Mesendoderm (in vitro differentiated cells): ENCODE measurements around the gene STIMATE.

Experiments used
- DNase-seq: peaks from one replicate; pipeline ENCODE4 v3.0.0; 2013
- H2AK5ac ChIP-seq: 2 replicates; pipeline ENCODE4 v1.6.1; 2013; ENCODE audit warnings: low read length, inconsistent platforms
- H2BK120ac ChIP-seq: 2 replicates; pipeline ENCODE4 v1.6.1; 2013; ENCODE audit warnings: low read depth, mild to moderate bottlenecking, low read length, moderate library complexity, mixed read lengths
- H2BK15ac ChIP-seq: replicated peaks from 2 replicates; pipeline ENCODE4 v1.6.1; 2013; ENCODE audit warnings: low read depth, mild to moderate bottlenecking, moderate library complexity
- H2BK5ac ChIP-seq: 2 replicates; pipeline ENCODE4 v1.6.1; 2013; ENCODE audit warnings: low read length, inconsistent platforms
- H3K18ac ChIP-seq: 2 replicates; pipeline ENCODE4 v1.6.1; 2013; ENCODE audit warnings: mild to moderate bottlenecking, low read length, mixed read lengths
- H3K23ac ChIP-seq: one replicate; pipeline ENCODE4 v1.6.1; 2013; ENCODE audit warnings: low read length
- H3K27ac ChIP-seq: 2 replicates; pipeline ENCODE4 v1.5.1; 2013; ENCODE audit warnings: low read depth, mild to moderate bottlenecking, inconsistent platforms, low read length, moderate library complexity
- H3K27me3 ChIP-seq: 2 replicates; pipeline ENCODE4 v1.6.1; 2013; ENCODE audit warnings: low read length, control low read depth, mild to moderate bottlenecking, inconsistent platforms; ENCODE audit not compliant: insufficient read depth, poor library complexity
- H3K36me3 ChIP-seq: 2 replicates; pipeline ENCODE4 v1.6.1; 2013; ENCODE audit warnings: low read length, inconsistent platforms; ENCODE audit not compliant: control insufficient read depth, insufficient read depth
- H3K4ac ChIP-seq: one replicate; pipeline ENCODE4 v1.6.1; 2013; ENCODE audit warnings: low read depth, mild to moderate bottlenecking, low read length, moderate library complexity
- H3K4me1 ChIP-seq: 2 replicates; pipeline ENCODE4 v1.6.1; 2013; ENCODE audit warnings: low read depth, low read length, inconsistent platforms; ENCODE audit not compliant: control insufficient read depth
- H3K4me2 ChIP-seq: 2 replicates; pipeline ENCODE4 v1.6.1; 2013; ENCODE audit warnings: low read length
- H3K4me3 ChIP-seq: 2 replicates; pipeline ENCODE4 v1.5.1; 2013; ENCODE audit warnings: mild to moderate bottlenecking, low read length
- H3K56ac ChIP-seq: one replicate; pipeline ENCODE4 v1.6.1; 2013; ENCODE audit warnings: low read length
- H3K79me1 ChIP-seq: 2 replicates; pipeline ENCODE4 v1.6.1; 2013; ENCODE audit warnings: low read length, inconsistent platforms
- H3K79me2 ChIP-seq: 2 replicates; pipeline ENCODE4 v1.6.1; 2013; ENCODE audit warnings: mild to moderate bottlenecking, low read length; ENCODE audit not compliant: control insufficient read depth, insufficient read depth
- H3K9ac ChIP-seq: 2 replicates; pipeline ENCODE4 v1.6.1; 2013; ENCODE audit warnings: low read length, inconsistent platforms
- H4K5ac ChIP-seq: one replicate; pipeline ENCODE4 v1.6.1; 2013; ENCODE audit warnings: low read length
- H4K8ac ChIP-seq: one replicate; pipeline ENCODE4 v1.6.1; 2013; ENCODE audit warnings: low read depth, mild to moderate bottlenecking, control low read depth, low read length, moderate library complexity
- WGBS: extraction: QIAGEN DNeasy Blood & Tissue Kit; methylation state at CpG from one replicate; pipeline ENCODE4 v1.1.7; 2013; ENCODE audit warnings: low lambda C conversion rate, missing lambda C conversion rate; ENCODE audit not compliant: insufficient coverage; ENCODE audit errors: extremely low coverage; 5-methylcytosine and 5-hydroxymethylcytosine counted together

STIMATE gene

DNA sequence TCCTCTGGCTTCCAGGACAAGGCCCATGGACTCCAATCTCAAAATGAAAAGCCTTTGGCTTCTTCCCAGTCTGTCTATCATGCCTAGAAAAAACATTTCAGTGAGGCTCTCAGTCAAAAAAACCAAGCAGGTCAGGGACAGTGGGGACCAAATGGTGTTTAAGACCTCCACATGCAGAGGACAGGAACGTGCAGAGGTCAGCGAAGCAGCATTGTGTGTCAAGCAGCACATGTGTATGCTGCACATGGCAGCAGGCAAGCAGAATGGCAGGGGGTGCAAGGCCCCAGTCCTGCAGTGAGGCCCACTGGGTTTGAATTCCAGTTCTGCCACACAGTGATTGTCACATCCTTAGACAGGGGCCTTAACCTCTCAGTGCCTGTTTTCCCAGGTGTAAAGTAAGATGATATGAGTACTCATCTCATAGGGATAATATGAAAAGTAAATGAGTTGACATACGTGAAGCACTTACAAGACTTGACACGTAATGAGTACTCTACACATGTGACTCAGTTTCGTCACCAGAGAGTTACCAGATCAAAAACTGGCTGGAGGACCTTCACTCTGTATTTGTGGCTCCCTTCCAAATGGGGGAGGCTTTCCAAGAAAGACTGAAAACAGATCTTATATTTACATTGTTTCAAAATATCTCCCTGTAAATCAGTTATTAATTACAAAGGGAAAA lies 11.2 kb downstream of the STIMATE start:
- Histone ChIP-seq H3K4me1 (no peaks in the 10 kb centered on the region), H3K23ac (no peak overlapping the region), H4K8ac (no peak overlapping the region), H3K36me3 (no peaks in the 10 kb centered on the region), H3K79me2 (no peaks in the 10 kb centered on the region), H3K4me3 (no peak overlapping the region), H3K9ac (no peak overlapping the region), H3K18ac (no peak overlapping the region), H2BK15ac (no peak overlapping the region), H3K4ac (no peak overlapping the region), H2BK5ac (no peak overlapping the region), H3K27ac (no peak overlapping the region), H3K56ac (no peak overlapping the region), H4K5ac (no peak overlapping the region), H3K27me3 (no peaks in the 10 kb centered on the region), H2AK5ac (no peak overlapping the region), H2BK120ac (no peak overlapping the region), H3K79me1 (peaks cover 4% of the 10 kb centered on the region), H3K4me2 (no peak overlapping the region)
- no CpG with 5 or more reads among the region's 5 CpGs for WGBS
- no peak for DNase-seq

DNA sequence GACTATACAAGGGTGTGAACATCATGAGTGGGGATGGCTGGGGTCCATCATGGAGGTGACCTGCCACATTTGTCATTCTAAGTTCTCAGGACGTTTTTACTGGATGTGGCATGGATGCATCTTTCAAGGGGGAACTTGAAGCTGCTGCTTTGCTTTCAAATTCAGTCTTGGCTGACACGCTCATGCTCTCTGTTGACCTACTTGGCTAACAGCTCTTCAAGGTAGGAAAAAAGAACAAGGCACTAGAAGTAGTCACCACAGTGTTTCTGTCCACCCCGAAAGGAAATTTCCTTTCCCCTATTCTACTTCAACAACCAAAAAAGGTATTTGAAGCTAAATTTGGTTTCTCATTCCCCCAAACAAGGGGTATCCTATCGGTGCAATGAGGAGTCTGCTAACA lies 15.0 kb downstream of the STIMATE start:
- Histone ChIP-seq H2BK15ac (no peak overlapping the region), H3K4ac (no peak overlapping the region), H4K5ac (no peak overlapping the region), H3K56ac (no peak overlapping the region), H2AK5ac (no peak overlapping the region), H3K23ac (no peak overlapping the region), H2BK5ac (no peak overlapping the region), H3K36me3 (no peaks in the 10 kb centered on the region), H2BK120ac (no peak overlapping the region), H3K4me1 (no peaks in the 10 kb centered on the region), H3K27me3 (no peaks in the 10 kb centered on the region), H3K79me2 (no peaks in the 10 kb centered on the region), H3K4me2 (no peak overlapping the region), H3K27ac (no peak overlapping the region), H3K4me3 (no peak overlapping the region), H3K18ac (no peak overlapping the region), H3K9ac (no peak overlapping the region), H3K79me1 (peaks cover 3% of the 10 kb centered on the region), H4K8ac (no peak overlapping the region)
- DNase-seq = no peak
- WGBS = no CpG with 5 or more reads among the region's 4 CpGs

DNA sequence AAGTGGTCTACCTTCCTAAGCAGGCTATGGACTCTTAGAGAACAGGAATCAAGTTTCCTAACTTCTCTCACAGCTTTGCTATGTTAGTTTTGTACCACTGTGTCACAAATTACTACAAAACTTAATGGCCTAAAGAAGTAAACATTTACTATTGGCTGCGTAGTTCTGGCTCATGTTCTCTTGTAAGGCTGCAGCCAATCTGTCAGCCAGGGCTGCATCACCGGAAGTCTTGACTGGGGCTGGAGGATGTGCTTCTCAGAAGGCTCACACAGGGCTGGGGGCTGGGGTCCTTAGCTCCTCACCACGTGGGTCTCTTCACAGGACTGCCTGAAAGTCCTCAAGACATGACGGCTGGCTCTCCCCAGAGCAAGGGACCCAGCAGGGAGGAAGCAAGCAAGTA lies 15.5 kb downstream of the STIMATE start:
- DNase-seq = no peak
- Histone ChIP-seq H3K56ac (no peak overlapping the region), H3K27me3 (no peaks in the 10 kb centered on the region), H3K4me3 (no peak overlapping the region), H3K18ac (no peak overlapping the region), H3K79me1 (peaks cover 5% of the 10 kb centered on the region), H3K27ac (no peak overlapping the region), H3K23ac (no peak overlapping the region), H2BK120ac (no peak overlapping the region), H3K4me2 (no peak overlapping the region), H2BK15ac (no peak overlapping the region), H2BK5ac (no peak overlapping the region), H4K8ac (no peak overlapping the region), H3K4ac (no peak overlapping the region), H3K4me1 (no peaks in the 10 kb centered on the region), H3K36me3 (no peaks in the 10 kb centered on the region), H4K5ac (no peak overlapping the region), H3K79me2 (no peaks in the 10 kb centered on the region), H2AK5ac (no peak overlapping the region), H3K9ac (no peak overlapping the region)
- no CpG with 5 or more reads among the region's 4 CpGs for WGBS

DNA sequence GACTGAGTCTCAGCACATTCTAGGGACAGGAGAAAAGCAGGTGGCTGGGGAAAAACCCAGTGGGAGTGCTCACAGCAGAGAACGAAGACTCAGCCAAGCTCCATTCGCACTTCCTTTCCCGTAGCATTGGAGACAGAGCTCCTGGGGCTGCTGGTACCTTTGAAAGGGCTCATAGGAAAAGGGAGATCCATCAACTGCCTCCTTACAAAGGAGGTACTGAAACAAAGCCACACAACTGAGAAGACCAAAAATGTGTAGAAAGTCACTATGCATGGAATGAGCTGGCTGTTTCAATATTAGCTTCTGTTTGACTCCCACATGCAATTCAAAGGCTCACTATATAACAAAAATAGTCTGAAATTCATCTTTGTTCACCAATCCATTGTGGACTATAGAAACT lies 16.9 kb downstream of the STIMATE start:
- Histone ChIP-seq H3K4me3 (no peak overlapping the region), H3K79me2 (no peaks in the 10 kb centered on the region), H3K27ac (no peak overlapping the region), H3K18ac (no peak overlapping the region), H3K9ac (no peak overlapping the region), H2AK5ac (no peak overlapping the region), H2BK5ac (no peak overlapping the region), H3K36me3 (no peaks in the 10 kb centered on the region), H3K4me1 (no peaks in the 10 kb centered on the region), H3K23ac (no peak overlapping the region), H3K27me3 (no peaks in the 10 kb centered on the region), H3K4ac (no peak overlapping the region), H3K4me2 (no peak overlapping the region), H4K5ac (no peak overlapping the region), H4K8ac (no peak overlapping the region), H3K56ac (no peak overlapping the region), H2BK120ac (no peak overlapping the region), H3K79me1 (peaks cover 5% of the 10 kb centered on the region), H2BK15ac (no peak overlapping the region)
- DNase-seq = no peak
- no CpG with 5 or more reads among the region's 3 CpGs for WGBS

GRCh38 chr3:52880047-52880446 lies 17.3 kb downstream of the STIMATE start:
- no peak overlapping the region for H4K8ac ChIP-seq
- H3K79me1 ChIP-seq = peaks cover 5% of the 10 kb centered on the region
- H3K18ac ChIP-seq = no peak overlapping the region
- no peak overlapping the region for H3K4ac ChIP-seq
- DNase-seq = peak; percentile 17
- H3K36me3 ChIP-seq = no peaks in the 10 kb centered on the region
- no peak overlapping the region for H2BK5ac ChIP-seq
- H3K4me1 ChIP-seq = no peaks in the 10 kb centered on the region
- H3K4me3 ChIP-seq = no peak overlapping the region
- H2BK15ac ChIP-seq = no peak overlapping the region
- no peak overlapping the region for H2AK5ac ChIP-seq
- H3K79me2 ChIP-seq = no peaks in the 10 kb centered on the region
- H3K4me2 ChIP-seq = no peak overlapping the region
- H2BK120ac ChIP-seq = no peak overlapping the region
- H4K5ac ChIP-seq = no peak overlapping the region
- H3K9ac ChIP-seq = no peak overlapping the region
- no peak overlapping the region for H3K56ac ChIP-seq
- no peak overlapping the region for H3K23ac ChIP-seq
- H3K27ac ChIP-seq = no peak overlapping the region
- no peaks in the 10 kb centered on the region for H3K27me3 ChIP-seq
- WGBS = no CpG with 5 or more reads among the region's 5 CpGs

- H3K9ac ChIP-seq = no peak overlapping the region
- H4K5ac ChIP-seq = no peak overlapping the region
- no CpG with 5 or more reads among the region's 4 CpGs for whole genome bisulfite sequencing
These were observed 17.8 kb downstream of the STIMATE start for GRCh38 chr3:52879581-52879980.

More at GRCh38 chr3:52879581-52879980, 17.8 kb downstream of the STIMATE start:
- no peak for DNase-seq
- H3K56ac ChIP-seq = no peak overlapping the region
- no peak overlapping the region for H2BK120ac ChIP-seq
- H3K36me3 ChIP-seq = no peaks in the 10 kb centered on the region
- no peak overlapping the region for H3K23ac ChIP-seq
- H3K4me3 ChIP-seq = no peak overlapping the region
- no peaks in the 10 kb centered on the region for H3K27me3 ChIP-seq
- H2BK15ac ChIP-seq = no peak overlapping the region
- peaks cover 5% of the 10 kb centered on the region for H3K79me1 ChIP-seq
- no peak overlapping the region for H3K27ac ChIP-seq
- H2BK5ac ChIP-seq = no peak overlapping the region
- H3K79me2 ChIP-seq = no peaks in the 10 kb centered on the region
- no peak overlapping the region for H3K18ac ChIP-seq
- no peak overlapping the region for H4K8ac ChIP-seq
- H3K4me1 ChIP-seq = no peaks in the 10 kb centered on the region
- H3K4ac ChIP-seq = no peak overlapping the region
- no peak overlapping the region for H2AK5ac ChIP-seq
- no peak overlapping the region for H3K4me2 ChIP-seq
